Esophagus squamous epithelium (tissue), 5 donors: ENCODE measurements around the gene CFAP70. TPM values are rescaled to one million over a fixed set of nuclear protein-coding genes. Genes with fewer than 3 reads are reported as not detected.
A peak's percentile ranks its signal among the peaks of the same experiment; 100 is the strongest.
"Not testable (repeated sequence)": the region's sequence is repeated elsewhere in the genome, so short reads cannot be mapped to it uniquely, and the experiment has no call there.

Experiments used
- DNase-seq: peaks from one replicate; lab custom pipeline; 2025; lab: John Stamatoyannopoulos, UW
- H3K27ac ChIP-seq, 4 donors: fragments of 200-600 bp; sonication (generic); one replicate each; pipeline ENCODE4 v1.5.1; 2016 to 2019; ENCODE audit warnings: mild to moderate bottlenecking in 1 of 4
- H3K27me3 ChIP-seq, 4 donors: fragments of 200-600 bp; sonication (generic); 1 replicate in 3 of 4; 2 replicates in 1 of 4; pipeline versions ENCODE4 v1.5.1 to v1.6.0; 2017 to 2021; ENCODE audit warnings: antibody characterized with exemption in 1 of 4
- H3K36me3 ChIP-seq, 3 donors: fragments of 200-600 bp; sonication (generic); one replicate each; pipeline ENCODE4 v1.5.1; 2016 to 2019
- H3K4me1 ChIP-seq, 3 donors: fragments of 200-600 bp; sonication (generic); one replicate each; pipeline ENCODE4 v1.5.1; 2017 to 2019
- H3K4me3 ChIP-seq, 4 donors: fragments of 200-600 bp; sonication (generic); 1 replicate in 3 of 4; 2 replicates in 1 of 4; pipeline ENCODE4 v1.5.1; 2016 to 2019; ENCODE audit warnings: mild to moderate bottlenecking in 2 of 4, moderate library complexity in 1 of 4
- H3K9me3 ChIP-seq, 3 donors: fragments of 200-600 bp; sonication (generic); one replicate each; pipeline ENCODE4 v1.5.1; 2016 to 2019
- POLR2A ChIP-seq, 4 donors: fragments of 450-650 bp; IDR thresholded peaks; one replicate each; pipeline ENCODE4 v1.6.1; 2017; ENCODE audit warnings: antibody characterized with exemption in 4 of 4, mild to moderate bottlenecking in 4 of 4, moderate library complexity in 3 of 4
- WGBS, 2 donors: methylation state at CpG; one replicate each; pipeline ENCODE4 v1.1.5; 2018; 5-methylcytosine and 5-hydroxymethylcytosine counted together
- intact Hi-C: fragments of 100-400 bp; cut with DNase I; formaldehyde crosslinking; loops from one replicate; pipeline ENCODE4 v1.15.0; 2022
- total RNA-seq, 4 donors: library from RNA; depleted of rRNA; stranded (reverse); fragments of >200 nt; gene quantifications; one replicate each; pipeline ENCODE4 v1.1.0, GENCODE V29; 2016
- TF ChIP-seq, protein P1 (sequence below), 6 experiments: fragments of 450-650 bp in 4 of 6; fragments of 200-600 bp in 2 of 6; sonication (generic) in 2 of 6; IDR thresholded peaks; one replicate each; pipeline ENCODE4 v1.5.1; 2016 to 2019; ENCODE audit warnings: antibody characterized with exemption in 6 of 6, mild to moderate bottlenecking in 4 of 6, moderate library complexity in 4 of 6
- donor health status: DM: yes; HTN: yes; CAD: no.

The CFAP70 gene
- total RNA-seq, 4 donors from 2014 or later, result 0.22 to 2.5 (median 0.66) TPM

DNA sequence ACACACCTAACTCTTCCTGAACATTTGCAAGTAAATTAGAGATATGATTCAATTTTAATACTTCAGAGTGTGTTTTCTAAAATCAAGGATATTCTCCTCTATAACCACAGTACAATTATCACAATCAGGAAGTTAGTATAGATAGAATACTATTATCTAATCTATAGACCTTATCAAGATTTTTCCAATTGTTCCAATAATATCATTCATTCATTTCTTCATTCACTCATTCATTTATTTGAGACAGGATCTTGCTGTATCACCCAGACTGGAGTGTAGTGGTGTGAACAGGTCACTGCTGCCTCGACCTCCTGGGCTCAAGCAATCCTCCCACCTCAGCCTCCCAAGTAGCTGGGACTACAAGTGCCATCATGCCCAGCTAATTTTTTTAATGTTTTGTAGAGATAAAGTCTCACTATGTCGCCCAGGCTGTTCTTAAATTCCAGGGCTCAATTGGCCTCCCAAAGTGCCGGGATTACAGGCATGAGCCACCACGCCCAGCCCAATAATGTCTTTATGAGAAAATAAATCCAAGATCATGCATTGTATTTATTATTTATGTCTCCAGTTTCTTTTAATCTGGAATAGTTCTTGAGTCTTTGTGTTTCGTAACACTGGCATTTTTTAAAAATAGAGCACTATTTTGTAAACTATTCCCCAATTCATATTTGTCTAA lies 95.6 kb downstream of the CFAP70 start:
- Histone ChIP-seq H3K36me3 (no peaks in the 10 kb centered on the region), H3K27ac (no peak overlapping the region), H3K4me3 (no peak overlapping the region), H3K9me3 (no peaks in the 10 kb centered on the region), H3K4me1 (no peaks in the 10 kb centered on the region), H3K27me3 (no peaks in the 10 kb centered on the region)
- intact Hi-C loops, result no loop called here
- DNase-seq, result no peak
- 65% methylated on average over 5 of the region's 5 CpGs for WGBS, 2 donors
- TF ChIP-seq, protein P1, sequence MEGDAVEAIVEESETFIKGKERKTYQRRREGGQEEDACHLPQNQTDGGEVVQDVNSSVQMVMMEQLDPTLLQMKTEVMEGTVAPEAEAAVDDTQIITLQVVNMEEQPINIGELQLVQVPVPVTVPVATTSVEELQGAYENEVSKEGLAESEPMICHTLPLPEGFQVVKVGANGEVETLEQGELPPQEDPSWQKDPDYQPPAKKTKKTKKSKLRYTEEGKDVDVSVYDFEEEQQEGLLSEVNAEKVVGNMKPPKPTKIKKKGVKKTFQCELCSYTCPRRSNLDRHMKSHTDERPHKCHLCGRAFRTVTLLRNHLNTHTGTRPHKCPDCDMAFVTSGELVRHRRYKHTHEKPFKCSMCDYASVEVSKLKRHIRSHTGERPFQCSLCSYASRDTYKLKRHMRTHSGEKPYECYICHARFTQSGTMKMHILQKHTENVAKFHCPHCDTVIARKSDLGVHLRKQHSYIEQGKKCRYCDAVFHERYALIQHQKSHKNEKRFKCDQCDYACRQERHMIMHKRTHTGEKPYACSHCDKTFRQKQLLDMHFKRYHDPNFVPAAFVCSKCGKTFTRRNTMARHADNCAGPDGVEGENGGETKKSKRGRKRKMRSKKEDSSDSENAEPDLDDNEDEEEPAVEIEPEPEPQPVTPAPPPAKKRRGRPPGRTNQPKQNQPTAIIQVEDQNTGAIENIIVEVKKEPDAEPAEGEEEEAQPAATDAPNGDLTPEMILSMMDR (IDR thresholded peaks at IDR 0.05), result no peak
- no peak for TF ChIP-seq POLR2A (IDR thresholded peaks at IDR 0.05)

DNA sequence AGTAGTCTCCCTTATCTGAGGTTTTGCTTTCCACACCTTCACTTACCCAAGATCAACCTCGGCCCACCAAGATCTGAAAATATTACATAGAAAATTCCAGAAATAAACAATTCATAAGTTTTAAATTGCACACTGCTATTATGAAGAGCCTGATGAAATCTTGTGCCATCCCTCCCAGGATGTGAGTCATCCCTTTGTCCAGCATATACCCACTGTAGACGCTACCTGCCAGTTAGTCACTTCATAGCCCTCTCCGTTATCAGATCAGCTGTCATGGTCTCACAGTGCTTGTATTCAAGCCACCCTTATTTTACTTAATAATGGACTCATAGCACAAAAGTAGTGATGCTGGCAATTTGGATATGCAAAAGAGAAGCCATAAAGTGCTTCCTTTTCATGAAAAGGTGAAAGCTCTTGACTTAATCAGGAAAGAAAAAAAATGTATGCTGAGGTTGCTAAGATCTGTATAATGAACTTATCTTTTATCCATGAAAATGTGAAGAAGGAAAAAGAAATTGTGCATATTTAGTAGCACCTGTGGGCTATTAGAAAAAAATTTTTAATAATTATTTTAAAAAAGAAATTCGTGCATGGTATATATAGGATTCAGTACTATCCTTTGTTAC lies 96.4 kb downstream of the CFAP70 start:
- DNase-seq, result no peak
- Histone ChIP-seq H3K4me1 (no peaks in the 10 kb centered on the region), H3K4me3 (no peak overlapping the region), H3K9me3 (no peaks in the 10 kb centered on the region), H3K27me3 (no peaks in the 10 kb centered on the region), H3K27ac (no peak overlapping the region), H3K36me3 (no peaks in the 10 kb centered on the region)
- no peak for TF ChIP-seq POLR2A (IDR thresholded peaks at IDR 0.05)
- TF ChIP-seq, protein P1 (IDR thresholded peaks at IDR 0.05), result no peak
- WGBS, 2 donors, result 35 to 40% methylated on average over 4 of the region's 4 CpGs
- intact Hi-C loops, result no loop called here

DNA sequence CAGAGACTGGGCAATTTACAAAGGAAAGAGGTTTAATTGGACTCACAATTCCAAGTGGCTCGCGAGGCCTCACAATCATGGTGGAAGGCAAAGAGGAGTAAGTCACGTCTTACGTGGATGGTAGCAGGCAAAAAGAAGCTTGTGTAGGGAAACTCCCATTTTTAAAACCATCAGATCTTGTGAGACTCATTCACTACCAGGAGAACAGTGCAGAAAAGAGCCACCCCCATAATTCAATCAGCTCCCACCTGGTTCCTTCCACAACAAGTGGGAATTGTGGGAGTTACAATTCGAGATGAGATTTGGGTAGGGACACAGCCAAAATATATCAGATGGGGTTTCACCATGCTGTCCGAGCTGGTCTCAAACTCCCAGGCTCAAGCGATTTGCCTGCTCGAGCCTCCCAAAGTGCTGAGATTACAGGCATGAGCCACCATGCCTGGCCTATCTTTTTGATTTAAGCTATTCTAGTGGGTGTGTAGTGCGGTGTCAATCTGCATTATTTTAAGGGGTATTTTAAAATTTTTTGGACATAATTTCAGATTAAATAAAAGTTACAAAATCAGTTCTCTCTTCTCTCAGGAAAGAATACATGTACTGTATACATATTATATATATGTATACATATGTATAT lies 97.2 kb downstream of the CFAP70 start:
- WGBS, 2 donors, result 91 to 93% methylated on average over 9 of the region's 9 CpGs
- no peaks in the 10 kb centered on the region for H3K36me3 ChIP-seq
- H3K9me3 ChIP-seq, result no peaks in the 10 kb centered on the region
- intact Hi-C loops, result no loop called here
- no peaks in the 10 kb centered on the region for H3K4me1 ChIP-seq
- no peak overlapping the region for H3K27ac ChIP-seq
- no peak for DNase-seq
- TF ChIP-seq POLR2A (IDR thresholded peaks at IDR 0.05), result no peak
- TF ChIP-seq, protein P1 (IDR thresholded peaks at IDR 0.05), result no peak
- H3K27me3 ChIP-seq, result no peaks in the 10 kb centered on the region
- H3K4me3 ChIP-seq, result no peak overlapping the region

DNA sequence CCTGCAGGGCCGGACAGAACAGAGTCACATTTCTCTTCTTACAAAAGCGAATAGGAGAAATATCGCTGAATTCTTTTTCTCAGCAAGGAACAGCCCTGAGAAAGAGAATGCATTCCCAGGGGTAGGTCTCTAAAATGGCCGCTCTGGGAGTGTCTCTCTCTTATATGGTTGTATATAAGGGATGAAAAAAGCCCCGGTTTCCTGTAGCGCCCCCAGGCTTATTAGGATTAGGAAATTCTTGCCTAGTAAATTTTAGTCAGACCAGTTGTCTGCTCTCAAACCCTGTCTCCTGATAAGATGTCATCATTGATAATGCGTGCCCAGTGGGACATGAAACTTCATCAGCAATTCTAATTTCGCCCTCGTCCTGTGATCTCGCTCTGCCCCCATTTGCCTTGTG lies 100.1 kb downstream of the CFAP70 start:
- intact Hi-C loops, H3K36me3 ChIP-seq, H3K27ac ChIP-seq, DNase-seq, H3K27me3 ChIP-seq, H3K4me1 ChIP-seq, H3K4me3 ChIP-seq, H3K9me3 ChIP-seq: not testable (repeated sequence)
- 92% methylated on average over 10 of the region's 10 CpGs for WGBS, 2 donors

DNA sequence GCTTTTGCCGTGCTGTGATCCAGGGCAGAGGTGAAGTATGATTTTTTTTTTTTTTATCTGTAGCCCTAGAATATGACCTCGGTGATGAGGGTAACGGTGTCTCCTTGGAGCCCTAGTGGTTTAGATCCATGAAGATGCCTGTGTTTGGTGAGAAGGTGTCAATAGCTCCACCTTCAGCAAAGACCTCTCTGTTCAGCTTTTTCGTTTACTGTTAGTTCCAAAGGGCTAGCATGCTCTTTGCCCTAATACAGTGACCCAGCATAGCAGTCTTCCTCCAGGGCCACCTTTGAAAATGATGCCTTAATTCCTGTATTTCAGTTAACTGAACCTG lies 105.5 kb downstream of the CFAP70 start:
- DNase-seq, result no peak
- Histone ChIP-seq H3K27me3 (no peaks in the 10 kb centered on the region), H3K4me1 (peaks cover 13 to 32% (median 17%) of the 10 kb centered on the region in 3 donors), H3K27ac (peak overlapping the region; percentile 90 to 96 (median 95)), H3K36me3 (peaks cover 0 to 30% (median 0%) of the 10 kb centered on the region in 3 donors), H3K4me3 (peak overlapping the region; percentile 60 to 87 (median 82)), H3K9me3 (no peaks in the 10 kb centered on the region)
- TF ChIP-seq, protein P1 (IDR thresholded peaks at IDR 0.05), result no peak
- no peak for TF ChIP-seq POLR2A (IDR thresholded peaks at IDR 0.05)
- intact Hi-C loops, result no loop called here
- WGBS, 2 donors, result 0 to 2% methylated on average over 4 of the region's 4 CpGs
